ENCODE data around the gene FNDC1.

DNA sequence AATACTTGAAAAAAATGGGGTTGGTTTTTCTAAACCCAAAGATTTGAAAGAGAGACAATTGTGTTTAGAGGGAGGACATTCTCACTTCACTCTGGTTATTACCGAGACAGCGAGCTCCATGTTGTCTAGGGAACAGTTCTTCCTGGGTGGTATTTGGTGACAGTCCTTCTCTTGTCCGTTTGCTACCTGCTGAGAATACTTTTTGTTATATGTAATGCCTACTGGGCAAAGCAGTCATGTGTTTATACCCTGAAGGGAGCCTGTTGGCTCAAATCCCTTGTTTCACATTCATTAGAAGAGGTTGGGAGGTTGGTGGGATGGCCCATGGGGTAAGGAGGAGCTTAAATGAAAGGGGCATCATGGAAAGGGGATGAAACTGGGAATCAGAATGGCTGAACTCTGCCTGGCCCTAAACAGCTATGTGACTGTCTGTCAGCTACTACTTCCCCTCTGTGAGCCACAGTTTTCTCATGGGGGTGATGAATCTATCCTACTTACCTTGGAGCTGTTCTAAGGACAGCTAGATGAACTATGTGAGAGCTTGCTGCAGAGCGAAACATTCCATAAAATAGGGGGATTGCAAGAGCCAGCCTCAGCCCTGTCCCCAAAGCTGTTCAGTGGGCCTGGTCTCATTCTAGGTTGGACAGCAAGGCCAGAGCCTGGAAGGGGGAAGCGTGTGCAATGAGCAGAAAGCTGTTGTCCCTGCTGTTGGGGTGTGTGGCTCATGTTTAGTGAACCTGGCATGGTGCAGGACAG lies 43.5 kb downstream of the FNDC1 start:
- TF ChIP-seq CTCF (IDR thresholded peaks at IDR 0.05; ENCODE audit: borderline replicate concordance, extremely low read depth, low read length, poor library complexity, severe bottlenecking) (no peak), EZH2 (IDR thresholded peaks at IDR 0.05; ENCODE audit: borderline replicate concordance, low read depth, low read length, severe bottlenecking) (no peak)

Measured in DND-41 (cell line).